OCI-LY7 (cell line): ENCODE results near the gene IL24. TPM values are rescaled to one million over a fixed set of nuclear protein-coding genes. Genes with fewer than 3 reads are reported as not detected.

ENCODE experiments used
- Bru-seq: library from RNA; stranded (reverse); fragments of 400-500 nt; gene quantifications from one replicate; lab custom pipeline; 2021; lab: Mats Ljungman, UMichigan
- BruChase-seq, 2 experiments: library from RNA; stranded (reverse); fragments of 400-500 nt; gene quantifications; one replicate each; lab custom pipeline; 2021; lab: Mats Ljungman, UMichigan
- BruUV-seq: library from RNA; stranded (reverse); fragments of 400-500 nt; replicated peaks from 2 replicates; lab custom pipeline; 2021; lab: Mats Ljungman, UMichigan
- CTCF ChIA-PET: fragments of 300-600 bp; sonication (Branson Sonifier 250); formaldehyde crosslinking; loops from one replicate; lab custom pipeline; 2022; ENCODE audit warnings: antibody characterized with exemption; ENCODE audit not compliant: unreplicated experiment; lab: Charles Lee
- POLR2A ChIA-PET: fragments of 300-600 bp; sonication (Branson Sonifier 250); formaldehyde crosslinking; loops from one replicate; lab custom pipeline; 2022; ENCODE audit warnings: antibody characterized with exemption; lab: Charles Lee
- DNase-seq: peaks from one replicate; pipeline ENCODE4 v3.0.0-alpha.2; 2015; ENCODE audit warnings: low spot score
- H2AFZ ChIP-seq: fragments of 200-600 bp; sonication (generic), shearing (Covaris generic); 2 replicates; pipeline ENCODE4 v1.6.1; 2014; ENCODE audit warnings: mild to moderate bottlenecking, antibody characterized with exemption, low read length, moderate library complexity
- H3K27ac ChIP-seq: fragments of 200-600 bp; sonication (generic); 2 replicates; pipeline ENCODE4 v1.5.1; 2014; ENCODE audit warnings: mixed run types, low read depth, mild to moderate bottlenecking, moderate library complexity, low read length, inconsistent platforms; ENCODE audit not compliant: poor library complexity, severe bottlenecking
- H3K36me3 ChIP-seq: fragments of 200-600 bp; sonication (generic); 2 replicates; pipeline ENCODE4 v1.6.1; 2014; ENCODE audit warnings: mild to moderate bottlenecking, antibody characterized with exemption, low read length, moderate library complexity, mixed read lengths; ENCODE audit not compliant: insufficient read depth
- H3K4me1 ChIP-seq: fragments of 200-600 bp; sonication (generic); 2 replicates; pipeline ENCODE4 v1.5.1; 2014; ENCODE audit warnings: mild to moderate bottlenecking, low read length; ENCODE audit not compliant: insufficient read depth, poor library complexity, severe bottlenecking
- H3K4me2 ChIP-seq: fragments of 200-600 bp; sonication (generic); 2 replicates; pipeline ENCODE4 v1.6.1; 2014; ENCODE audit warnings: mild to moderate bottlenecking, low read length
- H3K4me3 ChIP-seq: fragments of 200-600 bp; sonication (generic); 2 replicates; pipeline ENCODE4 v1.5.1; 2014; ENCODE audit warnings: mild to moderate bottlenecking, low read depth, low read length; ENCODE audit not compliant: poor library complexity, severe bottlenecking
- H3K79me2 ChIP-seq: fragments of 200-600 bp; sonication (generic); 2 replicates; pipeline ENCODE4 v1.6.1; 2016; ENCODE audit warnings: low read depth, mild to moderate bottlenecking, low read length, moderate library complexity, mixed read lengths; ENCODE audit not compliant: insufficient read depth
- H3K9me2 ChIP-seq: fragments of 200-600 bp; sonication (generic); 2 replicates; pipeline ENCODE4 v1.6.1; 2016; ENCODE audit warnings: mild to moderate bottlenecking, low read length, mixed read lengths; ENCODE audit not compliant: insufficient read depth
- H3K9me3 ChIP-seq: fragments of 200-600 bp; sonication (generic); 2 replicates; pipeline ENCODE4 v1.6.1; 2014; ENCODE audit warnings: mild to moderate bottlenecking, mixed run types, low read length, mixed read lengths
- H4K20me1 ChIP-seq: fragments of 200-600 bp; sonication (generic); 2 replicates; pipeline ENCODE4 v1.6.1; 2014; ENCODE audit warnings: mild to moderate bottlenecking, antibody characterized with exemption, low read length, moderate library complexity, mixed read lengths; ENCODE audit not compliant: insufficient read depth
- CTCF ChIP-seq: fragments of 200-600 bp; sonication (generic); conservative IDR thresholded peaks from 2 replicates; pipeline ENCODE4 v1.5.1; 2014; ENCODE audit warnings: mild to moderate bottlenecking, antibody characterized with exemption, low read length, moderate library complexity, mixed read lengths
- EZH2phosphoT487 ChIP-seq: fragments of 200-600 bp; sonication (generic); IDR thresholded peaks from 2 replicates; pipeline ENCODE4 v1.6.1; 2018; ENCODE audit warnings: low read depth, borderline replicate concordance, mild to moderate bottlenecking, mixed run types, antibody characterized with exemption, low read length, moderate library complexity, mixed read lengths
- intact Hi-C: fragments of 100-400 bp; cut with micrococcal nuclease; formaldehyde crosslinking; loops from one replicate; pipeline ENCODE4 v1.10.0; 2022; ENCODE audit not compliant: unreplicated experiment
- long read RNA-seq: library from polyadenylated mRNA; stranded (forward); transcript quantifications from one replicate; pipeline ENCODE4 v2.0.0, GENCODE V29; 2022
- total RNA-seq, 2 experiments: library from RNA; depleted of rRNA in 1 of 2; stranded (reverse); fragments of >200 nt in 1 of 2; shearing (Covaris generic) in 1 of 2; gene quantifications; 2 replicates each; pipeline ENCODE4 v1.2.3, GENCODE V29; 2014 to 2022

IL24 gene
- total RNA-seq (2014; rRNA removed; shearing (Covaris generic)), result not detected in 2 replicates
- total RNA-seq (2022), result not detected in 2 replicates
- not detected for Bru-seq, nascent RNA
- BruChase-seq, experiment 1, labeled RNA remaining after a 6-hour chase, result not detected
- BruChase-seq, experiment 2, labeled RNA remaining after a 2-hour chase, result not detected
- long read RNA-seq, partial matches to known transcripts, result 0 of 1 reads
- long read RNA-seq, other reads (novel, unspliced or antisense), result 1 of 1 reads

GRCh38 chr1:206897175-206897574 lies at the start of gene IL24:
Gene IL24 (plus strand): TSS chr1:206897443. CDS start chr1:206897833, 390 bp downstream.
- ChIA-PET POLR2A (interaction anchor here (0.7 kb wide), 1 partner anchor 74 kb away, joined by 3 read pairs; no protein-coding TSS in a partner anchor), CTCF (no interaction called here)
- Histone ChIP-seq H3K4me1 (no peaks in the 10 kb centered on the region), H3K9me2 (no peaks in the 10 kb centered on the region), H3K4me3 (no peak within 1 kb of the TSS), H3K9me3 (no peaks in the 10 kb centered on the region), H3K4me2 (no peak within 1 kb of the TSS), H3K27ac (no peak within 1 kb of the TSS), H3K36me3 (no peaks in the 10 kb centered on the region), H2AFZ (no peak within 1 kb of the TSS), H3K79me2 (no peaks in the 10 kb centered on the region), H4K20me1 (no peaks in the 10 kb centered on the region)
- BruUV-seq, result no TSS peak
- intact Hi-C loops, result no loop called here
- DNase-seq, result no peak
- TF ChIP-seq CTCF, result no peak
- TF ChIP-seq EZH2phosphoT487, result no peak

- Histone ChIP-seq H3K4me2 (no peak overlapping the region), H2AFZ (no peak overlapping the region), H3K9me2 (no peaks in the 10 kb centered on the region), H3K4me1 (no peaks in the 10 kb centered on the region), H3K27ac (no peak overlapping the region), H3K4me3 (no peak overlapping the region), H3K79me2 (no peaks in the 10 kb centered on the region), H4K20me1 (no peaks in the 10 kb centered on the region), H3K9me3 (no peaks in the 10 kb centered on the region), H3K36me3 (no peaks in the 10 kb centered on the region)
- no TSS peak for BruUV-seq
- no peak for DNase-seq
- intact Hi-C loops, result no loop called here
- POLR2A ChIA-PET, result interaction anchor here (1.0 kb wide), 1 partner anchor 106 kb away, joined by 3 read pairs; no protein-coding TSS in a partner anchor
- CTCF ChIA-PET, result no interaction called here
- TF ChIP-seq EZH2phosphoT487 (no peak), CTCF (no peak)
Observed at GRCh38 chr1:206847946-206848345, 49.3 kb upstream of the IL24 start.

GRCh38 chr1:206850401-206850800 lies 46.8 kb upstream of the IL24 start:
- ChIA-PET CTCF (no interaction called here), POLR2A (interaction anchor here (0.7 kb wide), 1 partner anchor 196 kb away, joined by 3 read pairs; no protein-coding TSS in a partner anchor)
- Histone ChIP-seq H3K4me1 (no peaks in the 10 kb centered on the region), H2AFZ (no peak overlapping the region), H3K27ac (no peak overlapping the region), H4K20me1 (no peaks in the 10 kb centered on the region), H3K79me2 (no peaks in the 10 kb centered on the region), H3K4me2 (no peak overlapping the region), H3K36me3 (no peaks in the 10 kb centered on the region), H3K9me3 (no peaks in the 10 kb centered on the region), H3K9me2 (no peaks in the 10 kb centered on the region), H3K4me3 (no peak overlapping the region)
- DNase-seq, result no peak
- intact Hi-C loops, result no loop called here
- TF ChIP-seq EZH2phosphoT487, result no peak
- TF ChIP-seq CTCF, result no peak
- no TSS peak for BruUV-seq
